Spinal cord (tissue), 10 donors: ENCODE data around the gene ANKRD28. TPM values are rescaled to one million over a fixed set of nuclear protein-coding genes. Genes with fewer than 3 reads are reported as not detected.

Source experiments
- DNase-seq, 6 donors: peaks; one replicate each; pipeline versions ENCODE4 v3.0.0 to v3.0.0-alpha.2; 2013 to 2015; ENCODE audit warnings: low spot score in 6 of 6, low read depth in 4 of 6
- H3K27ac ChIP-seq: one replicate; pipeline ENCODE4 v1.5.1; 2013; ENCODE audit warnings: low read depth, low read length, control low read depth
- H3K27me3 ChIP-seq: one replicate; pipeline ENCODE4 v1.6.1; 2013; ENCODE audit warnings: low read length; ENCODE audit not compliant: control insufficient read depth, insufficient read depth
- H3K36me3 ChIP-seq: one replicate; pipeline ENCODE4 v1.6.1; 2013; ENCODE audit warnings: low read length; ENCODE audit not compliant: control insufficient read depth, insufficient read depth
- H3K4me1 ChIP-seq: one replicate; pipeline ENCODE4 v1.6.1; 2013; ENCODE audit warnings: low read length; ENCODE audit not compliant: control insufficient read depth, insufficient read depth
- H3K4me3 ChIP-seq: one replicate; pipeline ENCODE4 v1.5.1; 2013; ENCODE audit warnings: low read depth, low read length, control low read depth
- H3K9me3 ChIP-seq: one replicate; pipeline ENCODE4 v1.6.1; 2013; ENCODE audit warnings: low read length; ENCODE audit not compliant: control insufficient read depth, insufficient read depth
- WGBS: methylation state at CpG from one replicate; pipeline ENCODE4 v1.1.5; 2013; ENCODE audit warnings: missing lambda C conversion rate; ENCODE audit not compliant: insufficient coverage; 5-methylcytosine and 5-hydroxymethylcytosine counted together
- polyA plus RNA-seq, 2 donors: library from polyadenylated mRNA; unstranded; fragments of 120-200 nt; gene quantifications; one replicate each; pipeline ENCODE4 v1.2.1, GENCODE V29; 2013; ENCODE audit not compliant: insufficient read length in 2 of 2
- total RNA-seq, 2 donors: library from RNA; depleted of rRNA in 1 of 2; stranded (reverse); fragments of 120-200 nt in 1 of 2; fragments of >200 nt in 1 of 2; gene quantifications; one replicate each; pipeline versions ENCODE4 v1.2.3 to v1.2.4, GENCODE V29; 2013 to 2014
- donor health status: healthy.

ANKRD28 gene
- total and polyA plus RNA-seq, 4 donors: 37.8 to 89.3 (median 50.6) TPM

- peaks cover 2% of the 10 kb centered on the region for H3K9me3 ChIP-seq
- no peaks in the 10 kb centered on the region for H3K36me3 ChIP-seq
- no peak overlapping the region for H3K27ac ChIP-seq
- H3K4me3 ChIP-seq: no peak overlapping the region
- no peak for DNase-seq
- 100% methylated on average over 1 of the region's 3 CpGs for WGBS
- H3K4me1 ChIP-seq: peaks cover 4% of the 10 kb centered on the region
- no peaks in the 10 kb centered on the region for H3K27me3 ChIP-seq
Observed at GRCh38 chr3:15653321-15653720, 144.5 kb downstream of the ANKRD28 start.

DNA sequence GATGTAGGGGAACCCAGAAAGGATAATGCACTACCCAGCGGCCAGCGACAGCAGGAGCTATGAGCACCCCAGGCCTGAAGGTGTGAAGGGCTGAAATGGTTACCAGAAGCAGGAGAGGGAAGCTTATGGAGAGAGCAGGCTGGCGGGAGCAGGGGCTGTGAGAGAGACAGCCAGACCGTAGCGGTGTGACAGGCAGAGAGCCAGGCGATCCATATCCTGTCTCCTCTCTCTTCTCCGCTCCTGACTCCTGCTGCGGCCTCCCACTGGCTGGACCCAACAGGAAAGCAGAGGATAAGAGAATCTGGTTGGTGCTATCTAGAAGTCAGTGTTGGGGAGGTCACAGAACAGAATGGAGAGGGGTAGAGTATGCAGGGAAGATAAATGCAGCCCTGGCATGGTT, 146.4 kb downstream of the ANKRD28 start:
- H3K27ac ChIP-seq: no peak overlapping the region
- peaks cover 15% of the 10 kb centered on the region for H3K4me1 ChIP-seq
- no peaks in the 10 kb centered on the region for H3K27me3 ChIP-seq
- peak in 1 of 6 donors; percentile 27 for DNase-seq
- H3K36me3 ChIP-seq: no peaks in the 10 kb centered on the region
- 78% methylated on average over 7 of the region's 8 CpGs for WGBS
- no peak overlapping the region for H3K4me3 ChIP-seq
- H3K9me3 ChIP-seq: peaks cover 2% of the 10 kb centered on the region

- H3K27me3 ChIP-seq: no peaks in the 10 kb centered on the region
- 50% methylated on average over 1 of the region's 5 CpGs for WGBS
- peaks cover 15% of the 10 kb centered on the region for H3K4me1 ChIP-seq
- no peak overlapping the region for H3K27ac ChIP-seq
- no peak for DNase-seq
- H3K9me3 ChIP-seq: no peaks in the 10 kb centered on the region
- no peaks in the 10 kb centered on the region for H3K36me3 ChIP-seq
- no peak overlapping the region for H3K4me3 ChIP-seq
Observed at GRCh38 chr3:15649858-15650257, 147.9 kb downstream of the ANKRD28 start.

DNA sequence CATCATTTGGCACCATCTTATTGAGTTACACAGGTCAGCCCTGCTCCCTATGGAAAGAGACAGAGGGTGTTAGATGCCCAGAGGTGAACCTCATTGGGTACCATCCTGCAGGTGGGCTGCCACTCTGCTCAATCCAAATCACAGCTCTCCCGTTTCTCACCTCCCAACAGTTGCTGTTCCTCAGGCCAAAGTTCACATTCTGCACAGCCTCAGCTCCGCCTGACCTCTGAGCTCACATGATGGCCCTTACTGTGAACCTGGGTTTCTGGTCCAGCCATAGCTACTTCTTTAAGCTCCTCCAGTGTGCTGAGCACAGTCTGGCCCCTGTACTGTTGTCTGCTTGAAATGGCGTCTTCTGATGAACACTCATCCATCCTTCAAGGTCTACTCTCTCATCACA, 148.4 kb downstream of the ANKRD28 start:
- no peak overlapping the region for H3K27ac ChIP-seq
- no peaks in the 10 kb centered on the region for H3K27me3 ChIP-seq
- H3K9me3 ChIP-seq: no peaks in the 10 kb centered on the region
- no peak overlapping the region for H3K4me3 ChIP-seq
- 98% methylated on average over 3 of the region's 3 CpGs for WGBS
- H3K36me3 ChIP-seq: no peaks in the 10 kb centered on the region
- H3K4me1 ChIP-seq: peaks cover 15% of the 10 kb centered on the region
- no peak for DNase-seq

DNA sequence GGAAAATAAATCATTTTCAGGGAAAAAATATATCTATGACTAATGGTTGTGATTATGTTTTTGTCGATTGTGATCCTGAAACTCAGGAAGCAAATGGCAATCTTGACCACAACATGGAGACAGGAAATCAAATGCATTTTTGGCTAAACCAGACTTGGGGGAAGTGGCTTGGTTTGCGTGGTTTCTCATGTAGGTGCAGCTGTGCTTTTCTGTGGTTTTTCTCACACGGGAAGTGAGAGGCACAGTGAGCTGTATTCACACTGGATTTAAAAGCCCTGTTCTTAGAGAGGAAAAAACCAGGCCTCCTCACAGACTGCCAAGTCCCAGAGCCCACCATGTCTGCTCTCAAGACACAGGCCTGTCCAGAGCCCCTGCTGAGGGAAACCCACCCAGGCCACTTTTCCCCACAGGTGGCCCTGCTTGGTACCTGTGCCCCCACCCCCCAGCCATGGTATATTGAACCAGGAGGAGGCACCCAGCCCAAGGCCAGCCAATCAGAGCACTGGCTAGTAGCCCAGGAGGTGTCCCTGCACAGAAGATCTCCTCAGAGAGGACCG, 150.1 kb downstream of the ANKRD28 start:
- Histone ChIP-seq H3K4me1 (peaks cover 15% of the 10 kb centered on the region), H3K27ac (peak overlapping the region; percentile 10)
- 57% methylated on average over 1 of the region's 4 CpGs for WGBS

DNA sequence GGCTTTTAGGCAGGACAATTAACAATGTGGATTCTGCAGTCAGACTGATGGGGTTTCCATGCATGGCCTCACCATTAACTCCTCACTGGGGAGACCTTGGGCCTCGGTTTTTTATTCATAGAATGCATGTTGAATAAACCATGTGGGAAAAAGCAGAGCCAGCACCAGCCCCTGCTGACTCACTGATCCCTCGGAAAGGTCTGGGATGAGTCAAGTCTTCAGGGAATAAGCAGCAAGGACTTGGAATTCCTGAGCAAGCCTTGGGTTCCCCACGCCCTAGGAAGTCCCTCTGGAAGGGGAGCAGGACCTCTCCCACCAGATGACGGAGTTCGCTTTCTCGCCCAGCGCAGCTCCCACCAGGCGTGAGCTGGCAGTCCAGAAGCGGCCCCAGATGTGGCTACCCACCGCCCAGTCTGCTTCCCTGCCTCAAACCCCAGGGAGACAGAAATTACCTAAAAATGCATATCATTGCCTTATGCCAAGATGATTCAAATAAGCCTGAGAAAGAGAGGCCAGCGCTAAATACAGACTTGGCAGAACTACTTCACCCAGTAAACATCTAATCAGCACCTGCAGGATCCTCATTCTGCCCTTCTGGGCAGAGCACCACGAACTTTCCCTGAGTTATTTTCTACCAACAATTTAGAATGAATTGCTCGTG, 150.8 kb downstream of the ANKRD28 start:
- H3K36me3 ChIP-seq: no peaks in the 10 kb centered on the region
- H3K4me1 ChIP-seq: peaks cover 15% of the 10 kb centered on the region
- H3K27ac ChIP-seq: peak overlapping the region; percentile 6
- WGBS: 74% methylated on average over 10 of the region's 13 CpGs
- H3K4me3 ChIP-seq: no peak overlapping the region
- H3K9me3 ChIP-seq: no peaks in the 10 kb centered on the region
- no peaks in the 10 kb centered on the region for H3K27me3 ChIP-seq
- peak in 1 of 6 donors; percentile 52 for DNase-seq

More for the DNA sequence above, 150.1 kb downstream of the ANKRD28 start:
- no peaks in the 10 kb centered on the region for H3K36me3 ChIP-seq
- H3K9me3 ChIP-seq: no peaks in the 10 kb centered on the region
- DNase-seq: peak in 1 of 6 donors; percentile 30
- no peaks in the 10 kb centered on the region for H3K27me3 ChIP-seq
- no peak overlapping the region for H3K4me3 ChIP-seq

- Histone ChIP-seq H3K27ac (no peak overlapping the region), H3K27me3 (no peaks in the 10 kb centered on the region), H3K9me3 (no peaks in the 10 kb centered on the region), H3K36me3 (no peaks in the 10 kb centered on the region), H3K4me1 (peaks cover 10% of the 10 kb centered on the region), H3K4me3 (no peak overlapping the region)
- peak in 1 of 6 donors; percentile 70 for DNase-seq
- WGBS: 48% methylated on average over 14 of the region's 18 CpGs
Observed at GRCh38 chr3:15645740-15646501, 151.9 kb downstream of the ANKRD28 start.

DNA sequence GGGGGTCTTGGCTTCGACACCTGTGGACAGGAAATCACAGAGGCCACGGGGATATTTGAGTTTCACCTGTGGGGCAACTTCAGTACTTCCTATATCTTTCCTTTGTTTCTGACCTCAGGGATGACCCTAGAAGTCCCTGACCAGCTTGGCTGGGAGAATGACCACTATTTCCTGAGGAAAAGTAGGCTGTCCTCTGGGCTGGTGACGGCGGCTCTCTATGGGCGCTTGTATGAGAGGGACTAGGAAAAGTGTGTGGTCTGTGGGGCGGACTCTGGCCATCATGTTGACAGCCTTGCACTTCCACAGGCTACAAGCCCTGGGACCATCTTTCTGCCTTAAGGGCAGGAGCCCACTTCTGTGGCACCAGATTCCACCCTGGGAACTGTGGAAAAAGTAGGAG, 152.5 kb downstream of the ANKRD28 start:
- H3K4me3 ChIP-seq: no peak overlapping the region
- no peaks in the 10 kb centered on the region for H3K27me3 ChIP-seq
- 94% methylated on average over 5 of the region's 6 CpGs for WGBS
- H3K36me3 ChIP-seq: no peaks in the 10 kb centered on the region
- H3K4me1 ChIP-seq: peaks cover 10% of the 10 kb centered on the region
- no peak for DNase-seq
- no peak overlapping the region for H3K27ac ChIP-seq
- H3K9me3 ChIP-seq: no peaks in the 10 kb centered on the region

GRCh38 chr3:15638891-15639262, 158.9 kb downstream of the ANKRD28 start:
- Histone ChIP-seq H3K27me3 (no peaks in the 10 kb centered on the region), H3K36me3 (no peaks in the 10 kb centered on the region), H3K9me3 (no peaks in the 10 kb centered on the region), H3K4me3 (no peak overlapping the region), H3K4me1 (peaks cover 17% of the 10 kb centered on the region), H3K27ac (no peak overlapping the region)
- no peak for DNase-seq
- no CpG with 5 or more reads among the region's 1 CpG for WGBS
